HG02610 (cell line): Measurements from ENCODE around the gene PITX2.

Experiments used
- ATAC-seq: cut with Tn5 transposase; IDR thresholded peaks from one replicate; pipeline ENCODE4 v1.9.1; 2021; ENCODE audit warnings: mild to moderate bottlenecking, moderate library complexity; ENCODE audit not compliant: unreplicated experiment

Gene PITX2

GRCh38 chr4:110624904-110625494 lies 2.1 kb upstream of the PITX2 start:
- ATAC-seq: no peak

GRCh38 chr4:110624398-110624780 lies 1.5 kb upstream of the PITX2 start:
- ATAC-seq: no peak

- ATAC-seq: no peak
These were observed 981 bp upstream of the PITX2 start for GRCh38 chr4:110623718-110624397.

- ATAC-seq: no peak
These were observed 782 bp downstream of the PITX2 start for GRCh38 chr4:110621839-110622751.

- no peak for ATAC-seq
These were observed 1.5 kb downstream of the PITX2 start for GRCh38 chr4:110621328-110621812.

- no peak for ATAC-seq
These were observed 2.1 kb downstream of the PITX2 start for GRCh38 chr4:110620691-110621327.

- ATAC-seq: no peak
These were observed 2.6 kb downstream of the PITX2 start for GRCh38 chr4:110620322-110620690.

- ATAC-seq: no peak
These were observed 3.2 kb downstream of the PITX2 start for GRCh38 chr4:110619463-110620247.

GRCh38 chr4:110618581-110619462 lies 4.1 kb downstream of the PITX2 start:
- ATAC-seq: no peak

- ATAC-seq: no peak
These were observed 5.0 kb downstream of the PITX2 start for GRCh38 chr4:110617646-110618580.

- ATAC-seq: no peak
These were observed 5.7 kb downstream of the PITX2 start for GRCh38 chr4:110617075-110617640.

- no peak for ATAC-seq
These were observed 6.4 kb downstream of the PITX2 start for GRCh38 chr4:110616238-110617074.

GRCh38 chr4:110615353-110616237 lies 7.3 kb downstream of the PITX2 start:
- no peak for ATAC-seq

GRCh38 chr4:110614976-110615352 lies 7.9 kb downstream of the PITX2 start:
- no peak for ATAC-seq

- no peak for ATAC-seq
These were observed 8.5 kb downstream of the PITX2 start for GRCh38 chr4:110614173-110614963.
